ENCODE results near the gene GSX2.
"Not testable (repeated sequence)": the region's sequence is repeated elsewhere in the genome, so short reads cannot be mapped to it uniquely, and the experiment has no call there.

GSX2 gene

GRCh38 chr4:54099748-54100574, at the start of gene GSX2:
TSS of gene GSX2 (plus strand) at chr4:54100163. CDS start at chr4:54100345, 182 bp downstream.
- no peak for TF ChIP-seq FOXA1 (IDR thresholded peaks at IDR 0.05)
- TF ChIP-seq BHLHE40 (IDR thresholded peaks at IDR 0.05; ENCODE audit: borderline replicate concordance), result no peak
- no peak for TF ChIP-seq PKNOX1 (IDR thresholded peaks at IDR 0.05)
- no peak for TF ChIP-seq ELF4 (IDR thresholded peaks at IDR 0.05)
- no peak for TF ChIP-seq FOXM1 (IDR thresholded peaks at IDR 0.05; ENCODE audit: borderline replicate concordance)
- TF ChIP-seq SUZ12 (IDR thresholded peaks at IDR 0.05), result no peak
- no peak for TF ChIP-seq NFRKB (IDR thresholded peaks at IDR 0.05)
- TF ChIP-seq L3MBTL2 (conservative IDR thresholded peaks at IDR 0.05), result no peak
- TF ChIP-seq ARNT (IDR thresholded peaks at IDR 0.05), result no peak
- ChIA-PET POLR2A (no interaction called here), CTCF (no interaction called here)
- DNase-seq (ENCODE audit: extremely low spot score), result no peak

GRCh38 chr4:54050214-54050904, 49.6 kb upstream of the GSX2 start:
- DNase-seq (ENCODE audit: extremely low spot score), result no peak
- POLR2A ChIA-PET, result no interaction called here
- CTCF ChIA-PET, result no interaction called here
- TF ChIP-seq ARNT (IDR thresholded peaks at IDR 0.05) (no peak), TARDBP (IDR thresholded peaks at IDR 0.05) (no peak), FOXK2 (IDR thresholded peaks at IDR 0.05) (no peak), L3MBTL2 (conservative IDR thresholded peaks at IDR 0.05) (no peak), SP1 (IDR thresholded peaks at IDR 0.05) (no peak), SUZ12 (IDR thresholded peaks at IDR 0.05) (no peak), ZNF384 (IDR thresholded peaks at IDR 0.05) (no peak), NFRKB (IDR thresholded peaks at IDR 0.05) (no peak), CTBP1 (IDR thresholded peaks at IDR 0.05; ENCODE audit: borderline replicate concordance) (no peak), FOXM1 (IDR thresholded peaks at IDR 0.05; ENCODE audit: borderline replicate concordance) (no peak), BHLHE40 (IDR thresholded peaks at IDR 0.05; ENCODE audit: borderline replicate concordance) (no peak), FOXA1 (IDR thresholded peaks at IDR 0.05) (no peak), HDGF (IDR thresholded peaks at IDR 0.05; ENCODE audit: borderline replicate concordance) (no peak), LEF1 (IDR thresholded peaks at IDR 0.05; ENCODE audit: borderline replicate concordance) (no peak), ELF4 (IDR thresholded peaks at IDR 0.05) (no peak)

GRCh38 chr4:54053322-54053721, 46.6 kb upstream of the GSX2 start:
- DNase-seq (ENCODE audit: extremely low spot score); POLR2A ChIA-PET; CTCF ChIA-PET: not testable (repeated sequence)

GRCh38 chr4:54054501-54054900, 45.5 kb upstream of the GSX2 start:
- no peak for TF ChIP-seq L3MBTL2 (conservative IDR thresholded peaks at IDR 0.05)
- TF ChIP-seq BHLHE40 (IDR thresholded peaks at IDR 0.05; ENCODE audit: borderline replicate concordance), result no peak
- DNase-seq (ENCODE audit: extremely low spot score), result no peak
- ChIA-PET POLR2A (no interaction called here), CTCF (no interaction called here)

- POLR2A ChIA-PET, result no interaction called here
- CTCF ChIA-PET, result interaction anchor here (0.5 kb wide), 1 partner anchor 354 kb away, joined by 4 read pairs; no protein-coding TSS in a partner anchor
- TF ChIP-seq PKNOX1 (IDR thresholded peaks at IDR 0.05) (no peak), ZNF384 (IDR thresholded peaks at IDR 0.05) (no peak), BHLHE40 (IDR thresholded peaks at IDR 0.05; ENCODE audit: borderline replicate concordance) (no peak), HDGF (IDR thresholded peaks at IDR 0.05; ENCODE audit: borderline replicate concordance) (no peak), LEF1 (IDR thresholded peaks at IDR 0.05; ENCODE audit: borderline replicate concordance) (no peak), TARDBP (IDR thresholded peaks at IDR 0.05) (no peak), ELF4 (IDR thresholded peaks at IDR 0.05) (no peak), L3MBTL2 (conservative IDR thresholded peaks at IDR 0.05) (no peak), SUZ12 (IDR thresholded peaks at IDR 0.05) (no peak), SP1 (IDR thresholded peaks at IDR 0.05) (no peak), FOXM1 (IDR thresholded peaks at IDR 0.05; ENCODE audit: borderline replicate concordance) (no peak), FOXA1 (IDR thresholded peaks at IDR 0.05) (no peak), CTBP1 (IDR thresholded peaks at IDR 0.05; ENCODE audit: borderline replicate concordance) (no peak), ARNT (IDR thresholded peaks at IDR 0.05) (no peak), NFRKB (IDR thresholded peaks at IDR 0.05) (no peak), FOXK2 (IDR thresholded peaks at IDR 0.05) (no peak)
- DNase-seq (ENCODE audit: extremely low spot score), result no peak
Measured at GRCh38 chr4:54055494-54055893, 44.5 kb upstream of the GSX2 start.

GRCh38 chr4:54056360-54056759, 43.6 kb upstream of the GSX2 start:
- ChIA-PET CTCF (interaction anchor here (1.7 kb wide), 1 partner anchor 161 kb away, joined by 4 read pairs; no protein-coding TSS in a partner anchor), POLR2A (no interaction called here)
- no peak for DNase-seq (ENCODE audit: extremely low spot score)
- TF ChIP-seq ELF4 (IDR thresholded peaks at IDR 0.05) (no peak), ARNT (IDR thresholded peaks at IDR 0.05) (no peak), L3MBTL2 (conservative IDR thresholded peaks at IDR 0.05) (no peak), PKNOX1 (IDR thresholded peaks at IDR 0.05) (no peak), NFRKB (IDR thresholded peaks at IDR 0.05) (no peak), BHLHE40 (IDR thresholded peaks at IDR 0.05; ENCODE audit: borderline replicate concordance) (no peak), FOXK2 (IDR thresholded peaks at IDR 0.05) (no peak), FOXM1 (IDR thresholded peaks at IDR 0.05; ENCODE audit: borderline replicate concordance) (no peak), LEF1 (IDR thresholded peaks at IDR 0.05; ENCODE audit: borderline replicate concordance) (no peak), SUZ12 (IDR thresholded peaks at IDR 0.05) (no peak), ZNF384 (IDR thresholded peaks at IDR 0.05) (no peak), CTBP1 (IDR thresholded peaks at IDR 0.05; ENCODE audit: borderline replicate concordance) (no peak), SP1 (IDR thresholded peaks at IDR 0.05) (no peak), TARDBP (IDR thresholded peaks at IDR 0.05) (no peak)

Measured in HEK293T (cell line).